Middle frontal gyrus (tissue), 1 donor: ENCODE results near the gene TCF25.
"Not testable (repeated sequence)": the region's sequence is repeated elsewhere in the genome, so short reads cannot be mapped to it uniquely, and the experiment has no call there.

ENCODE experiments used
- DNase-seq: peaks from one replicate; pipeline ENCODE4 v3.0.0-alpha.2; 2015; ENCODE audit warnings: low spot score; ENCODE audit errors: extremely low spot score

The TCF25 gene

DNA sequence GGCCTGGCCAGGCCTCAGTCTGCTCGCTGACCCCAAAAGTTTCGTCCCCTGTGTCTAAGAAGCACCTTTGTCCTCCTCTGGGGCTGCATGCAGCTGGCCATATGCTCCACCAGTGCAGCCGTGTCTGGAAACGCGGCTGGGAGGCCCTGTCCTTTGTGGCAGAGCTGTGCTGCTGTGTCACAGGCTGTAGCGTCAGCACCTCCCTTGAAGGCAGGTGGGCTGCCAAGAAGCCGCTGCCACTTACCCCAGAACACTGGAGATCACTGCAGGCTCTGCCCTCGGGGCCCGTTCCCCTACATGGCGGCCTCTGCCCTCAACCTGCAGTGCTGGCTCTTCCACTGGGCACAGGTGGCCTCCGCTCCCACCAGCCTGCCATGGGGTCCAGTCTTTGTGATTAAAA lies 29.6 kb downstream of the TCF25 start:
- no peak for DNase-seq

DNA sequence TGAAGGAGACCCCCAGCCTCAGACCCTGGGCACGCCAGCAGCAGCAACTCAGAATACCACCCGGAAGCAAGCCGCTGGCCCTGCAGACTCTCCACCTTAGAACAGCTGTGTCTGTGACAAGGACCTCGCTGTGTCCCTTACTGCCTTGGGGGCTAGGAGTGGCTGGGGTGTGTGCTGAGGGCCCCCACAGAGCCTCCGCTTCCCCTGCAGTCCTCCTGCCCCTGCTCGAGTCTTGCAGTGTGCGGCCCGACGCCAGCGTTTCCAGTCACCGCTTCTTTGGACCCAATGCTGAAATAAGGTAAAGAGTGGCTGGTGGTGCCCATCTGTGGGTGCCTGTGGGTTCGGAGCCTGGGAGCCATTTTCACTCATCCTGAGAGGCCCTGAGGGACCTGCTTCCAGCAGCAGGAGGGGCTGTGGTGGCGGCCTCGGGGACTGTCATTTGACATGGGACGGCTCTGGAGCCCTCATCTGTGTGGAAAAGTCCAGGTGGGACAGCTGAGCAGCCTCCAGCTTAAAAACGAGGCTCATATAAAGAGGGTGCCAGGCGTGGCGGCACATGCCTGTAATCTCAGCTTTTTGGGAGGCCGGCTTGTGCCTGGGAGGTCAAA lies 30.6 kb downstream of the TCF25 start:
- no peak for DNase-seq

- no peak for DNase-seq
These were observed 31.5 kb downstream of the TCF25 start for GRCh38 chr16:89904606-89905510.

- DNase-seq = no peak
These were observed 32.2 kb downstream of the TCF25 start for GRCh38 chr16:89905511-89906139.

DNA sequence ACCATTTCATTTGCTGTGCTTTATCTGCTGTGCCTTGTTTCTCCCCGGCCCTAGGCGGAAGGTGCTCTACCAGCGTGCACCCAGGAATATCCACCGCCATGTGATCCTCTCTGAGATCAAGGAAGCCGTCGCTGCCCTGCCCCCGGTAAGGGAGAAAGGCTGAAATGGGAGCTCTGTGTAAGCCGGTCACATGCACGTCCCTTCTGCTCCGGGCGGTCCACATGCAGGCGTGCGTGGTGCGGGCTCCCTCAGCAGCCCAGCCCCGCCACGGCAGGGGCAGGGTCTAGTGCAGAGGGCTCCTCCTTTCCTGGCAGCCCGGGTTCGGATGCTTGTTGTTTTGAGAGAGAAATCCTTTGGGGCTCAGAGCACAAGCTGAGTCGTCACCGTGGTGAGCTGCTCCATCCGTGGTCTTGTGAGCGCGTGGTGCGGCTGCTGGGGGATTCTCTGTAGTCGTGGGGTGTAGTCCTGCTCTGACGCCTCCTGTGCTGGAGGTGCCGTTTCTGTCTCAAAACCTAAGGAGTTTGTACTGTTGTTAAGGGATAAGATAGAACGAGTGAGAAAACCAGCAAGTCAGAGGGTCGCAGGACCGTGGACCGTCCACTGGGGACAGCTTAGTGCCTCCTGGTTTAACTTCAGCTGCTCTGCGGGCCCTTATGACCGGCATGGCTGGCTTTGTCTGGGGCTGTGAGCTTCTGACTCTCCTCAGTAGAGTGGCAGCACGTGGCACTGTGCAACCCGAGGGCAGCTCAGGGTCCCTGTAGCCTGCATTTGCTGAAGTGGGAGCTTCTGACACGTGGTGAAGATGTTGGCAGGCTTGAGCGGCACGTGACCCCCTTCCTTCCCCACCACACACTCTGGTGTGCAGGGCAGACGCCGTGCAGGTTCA lies 33.0 kb downstream of the TCF25 start:
- DNase-seq = no peak

DNA sequence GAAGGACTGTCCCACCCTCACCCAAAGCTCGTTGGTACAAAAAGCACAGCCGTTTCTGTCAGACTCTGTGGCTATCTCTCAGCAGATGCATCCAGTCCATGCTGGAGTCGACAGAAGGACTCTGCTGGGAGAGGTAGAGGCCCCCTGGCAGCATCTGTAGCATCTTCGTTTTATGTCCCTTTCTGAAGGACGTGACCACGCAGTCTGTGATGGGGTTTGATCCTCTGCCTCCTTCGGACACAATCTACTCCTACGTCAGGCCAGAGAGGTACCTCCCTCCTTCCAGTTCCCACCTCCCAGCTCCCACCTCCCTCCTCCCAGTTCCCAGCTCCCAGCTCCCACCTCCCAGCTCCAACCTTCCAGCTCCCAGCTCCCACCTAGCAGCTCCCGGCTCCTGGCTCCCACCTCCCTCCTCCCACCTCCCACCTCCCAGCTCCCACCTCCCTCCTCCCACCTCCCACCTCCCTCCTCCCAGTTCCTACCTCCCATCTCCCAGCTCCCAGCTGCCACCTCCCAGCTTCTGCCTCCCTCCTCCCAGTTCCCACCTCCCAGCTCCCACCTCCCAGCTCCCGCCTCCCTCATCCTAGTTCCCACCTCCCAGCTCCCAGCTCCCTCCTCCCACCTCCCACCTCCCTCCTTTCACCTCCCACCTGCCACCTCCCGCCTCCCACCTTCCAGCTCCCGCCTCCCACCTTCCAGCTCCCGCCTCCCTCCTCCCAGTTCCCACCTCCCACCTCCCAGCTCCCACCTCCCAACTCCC lies 33.8 kb downstream of the TCF25 start:
- DNase-seq = no peak

- no peak for DNase-seq
These were observed 34.8 kb downstream of the TCF25 start for GRCh38 chr16:89908236-89908635.

DNA sequence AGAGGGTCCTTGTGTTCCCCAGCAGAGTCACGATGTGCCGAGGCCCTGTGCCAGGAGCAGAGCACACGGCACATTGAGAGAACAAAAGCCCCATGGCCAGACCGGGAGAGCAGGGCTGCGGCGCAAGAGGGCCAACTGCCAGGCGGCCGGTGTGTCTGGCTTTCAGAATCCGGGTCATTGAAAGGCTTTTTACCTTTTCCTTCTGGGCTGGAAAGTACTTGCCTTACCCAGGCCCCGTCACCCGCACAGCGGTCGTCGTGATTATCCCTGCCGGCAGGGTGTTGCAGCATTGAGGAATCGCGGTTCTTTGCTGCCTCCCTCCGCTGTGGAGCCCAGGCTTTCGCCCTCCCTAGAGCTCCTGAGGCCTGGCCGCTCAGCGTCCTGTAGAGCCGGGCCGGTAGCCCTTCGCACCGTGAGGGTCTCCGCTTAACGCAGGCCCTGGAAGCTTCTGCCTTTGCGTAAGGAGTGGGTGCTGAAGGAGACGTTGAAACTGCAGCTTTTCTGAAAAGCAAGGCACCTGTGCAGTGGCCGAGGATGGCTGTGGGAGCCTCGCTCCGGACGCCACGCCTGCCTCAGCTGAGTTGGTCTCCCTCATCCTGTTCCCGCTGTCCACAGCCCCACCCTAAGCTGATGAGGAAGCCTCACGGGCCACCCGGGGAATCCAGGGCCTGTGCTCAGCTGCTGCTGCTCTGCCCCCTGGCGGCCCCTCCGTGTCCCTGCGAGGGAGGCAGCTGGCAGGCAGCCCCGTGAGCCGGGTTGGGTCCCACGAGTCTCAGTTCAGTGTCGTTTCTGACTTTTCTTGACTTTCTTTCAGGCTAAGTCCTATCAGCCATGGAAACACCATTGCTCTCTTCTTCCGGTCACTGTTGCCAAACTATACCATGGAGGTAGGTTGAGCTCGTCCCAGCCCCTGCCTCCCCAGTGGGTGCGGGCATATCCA lies 36.7 kb downstream of the TCF25 start:
- DNase-seq = peak; percentile 55

DNA sequence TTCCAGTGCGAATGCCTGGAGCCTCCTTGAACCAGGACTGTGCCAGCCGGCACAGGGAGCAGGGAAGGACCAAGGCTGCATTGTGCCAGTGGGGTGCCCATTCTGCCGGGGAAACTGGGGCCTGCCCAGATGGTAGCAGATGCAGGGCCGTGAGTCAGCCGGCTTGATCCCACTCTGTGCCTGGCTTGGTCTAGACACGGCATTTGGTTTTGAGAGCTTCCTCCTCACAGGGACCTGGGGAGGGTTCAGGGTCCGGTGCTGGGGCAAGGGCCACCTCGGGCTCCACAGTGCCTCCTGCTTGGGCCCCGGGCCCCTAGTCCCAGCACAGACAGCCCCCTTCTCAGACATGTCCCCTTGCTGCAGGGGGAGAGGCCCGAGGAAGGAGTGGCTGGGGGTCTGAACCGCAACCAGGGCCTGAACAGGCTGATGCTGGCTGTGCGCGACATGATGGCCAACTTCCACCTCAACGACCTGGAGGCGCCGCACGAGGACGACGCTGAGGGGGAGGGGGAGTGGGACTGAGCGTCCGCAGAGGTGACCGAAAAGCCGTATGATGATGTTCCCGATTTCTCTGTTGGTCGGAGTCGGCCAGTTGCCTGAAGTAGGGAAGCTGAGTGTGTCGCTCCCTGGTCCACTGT lies 37.4 kb downstream of the TCF25 start:
- no peak for DNase-seq

GRCh38 chr16:89911375-89911774 lies 38.0 kb downstream of the TCF25 start:
- DNase-seq = no peak

- DNase-seq = no peak
These were observed 38.8 kb downstream of the TCF25 start for GRCh38 chr16:89912143-89912542.

GRCh38 chr16:89912627-89913026 lies 39.2 kb downstream of the TCF25 start:
- no peak for DNase-seq

DNA sequence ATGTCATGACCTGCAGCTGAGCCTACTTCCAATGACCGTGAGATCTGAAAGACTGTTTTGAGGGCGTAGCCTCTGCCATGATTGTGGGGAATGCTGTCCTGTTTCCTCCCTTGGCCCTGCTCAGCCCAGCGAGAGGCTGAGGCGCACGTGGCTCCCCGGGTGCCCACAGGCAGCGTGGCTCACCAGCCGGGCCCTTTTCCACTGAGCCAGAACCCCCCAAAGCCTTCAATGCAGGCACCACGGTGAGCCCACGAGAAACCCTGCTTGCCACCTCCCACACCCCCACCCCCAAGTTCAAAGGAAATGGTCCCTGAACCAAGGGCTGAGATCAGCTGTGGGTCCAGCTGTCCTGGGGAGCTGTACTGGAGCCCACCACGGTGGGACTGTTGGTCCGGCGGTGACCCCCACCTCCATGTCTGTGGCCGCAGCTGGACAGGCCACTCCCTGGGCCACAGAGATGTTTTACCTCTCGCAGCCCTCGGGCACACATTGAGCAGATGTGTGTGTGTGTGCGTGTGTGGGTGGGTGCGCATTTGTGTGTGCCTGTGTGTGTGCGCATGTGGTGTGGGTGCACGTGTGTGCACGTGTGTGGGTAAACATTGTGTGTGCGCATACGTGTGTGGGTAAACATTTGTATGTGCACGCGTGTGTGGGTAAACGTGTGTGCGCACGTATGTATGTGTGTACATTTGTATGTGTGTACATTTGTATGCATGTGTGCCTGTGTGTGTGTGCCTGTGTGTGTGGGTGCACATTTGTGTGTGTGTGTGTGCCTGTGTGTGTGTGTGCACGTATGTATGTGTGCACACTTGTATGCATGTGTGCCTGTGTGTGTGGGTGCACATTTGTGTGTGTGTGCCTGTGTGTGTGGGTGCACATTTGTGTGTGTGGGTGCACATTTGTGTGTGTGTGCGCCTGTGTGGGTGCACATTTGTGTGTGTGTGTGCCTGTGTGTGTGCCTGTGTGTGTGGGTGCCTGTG lies 40.3 kb downstream of the TCF25 start:
- no peak for DNase-seq

GRCh38 chr16:89914642-89915285 lies 41.4 kb downstream of the TCF25 start:
- not testable (repeated sequence) for DNase-seq

GRCh38 chr16:89915303-89916232 lies 42.2 kb downstream of the TCF25 start:
- DNase-seq = no peak

GRCh38 chr16:89917773-89918452 lies 44.5 kb downstream of the TCF25 start:
- no peak for DNase-seq
